ENCODE measurements around the gene NOL6.

The NOL6 gene

DNA sequence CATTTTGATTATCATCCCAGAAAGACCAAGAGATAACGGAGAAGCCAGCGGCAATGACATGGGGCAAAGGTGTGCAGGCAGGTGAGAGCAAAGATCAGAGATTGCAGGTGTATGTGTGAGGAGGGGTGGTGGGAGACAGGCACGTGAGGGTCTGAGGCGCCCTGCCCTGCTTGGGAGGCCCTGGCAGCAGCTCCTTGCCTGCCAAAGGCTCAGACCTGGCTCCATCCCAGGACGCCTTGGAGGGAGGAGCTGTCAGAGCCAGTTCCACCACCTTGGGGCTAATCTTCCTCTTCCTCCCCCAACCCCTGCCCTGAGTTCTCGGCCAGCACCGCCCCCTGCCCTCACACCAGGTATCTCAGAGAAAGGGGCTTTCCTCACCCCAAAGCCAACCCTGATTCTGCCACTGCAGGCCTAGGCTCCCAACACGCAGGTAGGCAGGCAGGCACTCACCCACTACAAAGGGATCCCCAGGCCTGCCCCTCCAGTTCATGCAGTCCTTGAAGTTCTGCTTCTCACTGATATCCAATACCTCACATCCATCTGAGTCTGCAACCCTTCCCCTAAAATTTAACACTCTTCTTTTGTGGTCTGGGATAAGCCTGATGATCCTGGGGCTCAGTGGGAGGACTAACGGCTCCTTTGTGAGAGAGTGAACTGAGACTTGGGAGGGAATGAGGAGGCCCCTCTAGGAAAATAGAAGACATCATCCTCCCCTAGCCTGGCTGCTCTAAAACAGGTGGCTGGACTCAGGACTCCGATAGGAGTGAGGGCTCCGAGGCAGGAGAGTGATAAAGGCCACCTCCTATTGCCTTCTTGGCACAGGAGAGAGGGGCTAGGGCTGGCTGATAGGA lies 28.1 kb downstream of the NOL6 start:
- no peak for DNase-seq (ENCODE audit: low spot score)
- TF ChIP-seq, protein P1, sequence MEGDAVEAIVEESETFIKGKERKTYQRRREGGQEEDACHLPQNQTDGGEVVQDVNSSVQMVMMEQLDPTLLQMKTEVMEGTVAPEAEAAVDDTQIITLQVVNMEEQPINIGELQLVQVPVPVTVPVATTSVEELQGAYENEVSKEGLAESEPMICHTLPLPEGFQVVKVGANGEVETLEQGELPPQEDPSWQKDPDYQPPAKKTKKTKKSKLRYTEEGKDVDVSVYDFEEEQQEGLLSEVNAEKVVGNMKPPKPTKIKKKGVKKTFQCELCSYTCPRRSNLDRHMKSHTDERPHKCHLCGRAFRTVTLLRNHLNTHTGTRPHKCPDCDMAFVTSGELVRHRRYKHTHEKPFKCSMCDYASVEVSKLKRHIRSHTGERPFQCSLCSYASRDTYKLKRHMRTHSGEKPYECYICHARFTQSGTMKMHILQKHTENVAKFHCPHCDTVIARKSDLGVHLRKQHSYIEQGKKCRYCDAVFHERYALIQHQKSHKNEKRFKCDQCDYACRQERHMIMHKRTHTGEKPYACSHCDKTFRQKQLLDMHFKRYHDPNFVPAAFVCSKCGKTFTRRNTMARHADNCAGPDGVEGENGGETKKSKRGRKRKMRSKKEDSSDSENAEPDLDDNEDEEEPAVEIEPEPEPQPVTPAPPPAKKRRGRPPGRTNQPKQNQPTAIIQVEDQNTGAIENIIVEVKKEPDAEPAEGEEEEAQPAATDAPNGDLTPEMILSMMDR (conservative IDR thresholded peaks at IDR 0.05; ENCODE audit: low read depth), result no peak
- peak overlapping the region; percentile 76 for H3K27ac ChIP-seq
- CTCF ChIA-PET, result no interaction called here
- POLR2A ChIA-PET (ENCODE audit: low non-redundant PET), result no interaction called here

DNA sequence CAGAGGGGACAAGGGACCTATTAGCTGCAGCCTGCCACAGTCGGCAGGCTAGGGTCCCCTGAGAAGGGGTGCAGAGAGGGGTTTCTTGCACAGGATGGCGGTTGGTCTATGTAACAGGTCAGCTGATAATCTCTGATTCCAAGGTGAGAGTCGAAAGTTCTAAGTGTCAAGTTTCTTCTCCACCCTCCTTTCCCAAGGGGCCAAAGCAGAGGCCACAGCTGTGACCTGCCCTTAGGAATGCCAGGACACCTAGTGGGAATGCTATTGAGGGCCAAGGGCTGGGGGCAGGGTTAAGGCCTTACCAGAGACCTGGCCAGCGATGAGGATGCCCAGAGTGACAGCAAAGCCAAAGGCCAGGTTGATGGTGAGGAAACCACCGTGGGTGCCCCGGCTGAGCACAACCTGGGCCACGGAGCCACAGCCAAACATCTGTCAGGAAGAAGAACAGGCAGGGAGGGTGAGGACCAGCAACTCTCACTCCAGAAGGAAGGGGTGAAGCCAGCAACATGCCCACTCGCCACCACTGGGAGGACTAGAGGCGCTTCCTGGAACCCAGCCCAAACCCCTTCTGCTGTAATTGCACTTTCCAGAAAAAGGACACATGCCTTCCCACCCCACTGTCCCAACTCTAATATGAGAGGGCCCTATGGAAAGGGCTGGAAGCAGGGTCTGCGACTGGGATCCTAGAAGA lies 30.1 kb downstream of the NOL6 start:
- ChIA-PET CTCF (interaction anchor here (0.8 to 1.8 kb wide), 3 partner anchors 23 to 40 kb away, joined by 3 to 9 read pairs (median 3); no protein-coding TSS in a partner anchor), POLR2A (ENCODE audit: low non-redundant PET) (no interaction called here)
- DNase-seq (ENCODE audit: low spot score), result no peak
- H3K27ac ChIP-seq, result peak overlapping the region; percentile 76
- TF ChIP-seq, protein P1 (conservative IDR thresholded peaks at IDR 0.05; ENCODE audit: low read depth), result no peak

DNA sequence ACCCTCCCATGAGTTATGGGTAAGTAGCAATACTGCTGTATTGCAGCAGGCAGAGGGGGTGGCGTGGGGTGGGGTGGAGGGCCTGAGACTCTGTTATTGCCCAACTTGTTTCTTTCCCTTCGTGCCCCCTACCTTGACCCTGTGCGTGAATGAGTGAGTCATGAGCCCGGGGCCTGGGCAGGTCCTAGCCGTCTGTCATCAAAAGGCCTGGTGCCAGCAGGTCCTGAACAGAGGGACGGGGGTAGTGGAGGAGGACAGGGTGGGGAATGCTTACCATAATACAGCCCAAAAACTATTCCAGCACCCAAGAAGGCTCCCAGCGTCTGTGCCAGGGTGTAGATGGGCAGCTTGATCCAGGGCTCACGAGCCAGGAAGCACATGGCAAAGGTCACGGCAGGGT lies 30.7 kb downstream of the NOL6 start:
- peak overlapping the region; percentile 76 for H3K27ac ChIP-seq
- CTCF ChIA-PET, result interaction anchor here (0.8 to 1.2 kb wide), 2 partner anchors 27 to 40 kb away, joined by 3 read pairs; no protein-coding TSS in a partner anchor
- TF ChIP-seq, protein P1 (conservative IDR thresholded peaks at IDR 0.05; ENCODE audit: low read depth), result no peak
- POLR2A ChIA-PET (ENCODE audit: low non-redundant PET), result no interaction called here
- DNase-seq (ENCODE audit: low spot score), result peak; percentile 83

DNA sequence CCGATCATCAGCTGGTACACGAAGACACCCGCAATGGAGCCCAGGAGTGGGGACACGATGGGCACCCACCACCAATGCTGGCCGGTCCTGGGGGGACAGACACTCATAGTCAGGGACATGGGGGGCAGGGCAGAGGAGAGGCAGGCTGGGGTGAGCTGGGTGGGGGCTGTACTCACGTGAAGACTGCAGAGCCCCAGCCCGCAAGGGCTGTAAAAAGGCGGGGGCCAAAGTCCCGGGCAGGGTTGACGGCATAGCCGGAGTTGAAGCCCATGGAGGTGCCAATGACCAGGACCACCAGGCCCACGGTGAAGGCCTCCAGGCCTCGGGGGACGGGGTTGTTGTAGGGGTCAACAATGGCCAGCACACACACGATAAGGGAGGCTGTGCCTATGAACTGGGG lies 31.6 kb downstream of the NOL6 start:
- ChIA-PET POLR2A (ENCODE audit: low non-redundant PET) (no interaction called here), CTCF (interaction anchor here (0.6 to 1.2 kb wide), 3 partner anchors 11 to 39 kb away, joined by 3 read pairs; no protein-coding TSS in a partner anchor)
- TF ChIP-seq, protein P1 (conservative IDR thresholded peaks at IDR 0.05; ENCODE audit: low read depth), result no peak
- DNase-seq (ENCODE audit: low spot score), result no peak
- H3K27ac ChIP-seq, result peak overlapping the region; percentile 76

DNA sequence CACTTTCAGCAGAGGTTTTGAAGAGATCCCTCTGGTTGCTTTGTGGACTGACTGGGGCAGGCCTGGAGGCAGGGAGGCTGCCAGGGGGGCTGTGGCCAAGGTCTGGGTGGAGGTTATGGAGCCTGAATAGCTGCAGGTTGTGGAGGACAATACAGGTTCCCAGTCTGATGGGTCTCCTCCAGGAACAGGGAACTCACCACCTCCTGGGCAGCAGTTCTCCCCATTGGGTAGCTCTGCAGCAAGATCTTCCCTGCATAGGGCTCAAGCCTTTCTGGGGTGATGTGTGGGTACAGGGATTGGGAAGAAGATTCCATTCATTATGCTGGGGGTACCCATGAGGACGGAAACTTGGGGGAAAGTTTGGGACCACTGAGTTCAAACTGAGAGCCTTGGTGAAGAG lies 33.1 kb downstream of the NOL6 start:
- DNase-seq (ENCODE audit: low spot score), result no peak
- POLR2A ChIA-PET (ENCODE audit: low non-redundant PET), result no interaction called here
- peak overlapping the region; percentile 20 for H3K27ac ChIP-seq
- CTCF ChIA-PET, result interaction anchor here (1.5 kb wide), 1 partner anchor 26 kb away, joined by 5 read pairs; no protein-coding TSS in a partner anchor
- TF ChIP-seq, protein P1 (conservative IDR thresholded peaks at IDR 0.05; ENCODE audit: low read depth), result no peak

DNA sequence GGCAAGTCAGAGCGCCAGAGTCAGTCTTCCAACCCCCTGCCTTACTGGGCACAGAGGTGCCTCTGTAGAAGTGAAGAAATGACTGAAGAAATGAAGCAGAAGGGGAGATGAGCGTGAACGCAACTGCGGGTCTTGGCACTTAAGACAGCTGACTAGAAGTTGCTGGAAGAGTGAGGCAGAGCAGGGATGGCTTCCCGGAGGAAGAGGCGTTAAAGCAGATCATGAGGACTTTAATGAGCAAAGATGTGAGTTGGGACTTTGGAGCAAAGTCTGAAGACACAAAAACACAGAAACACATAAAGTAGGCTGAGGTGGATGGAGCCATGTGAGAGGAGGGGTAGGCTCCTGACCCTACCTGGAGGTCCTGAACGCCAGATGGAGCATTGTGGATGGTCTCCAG lies 33.5 kb downstream of the NOL6 start:
- POLR2A ChIA-PET (ENCODE audit: low non-redundant PET), result no interaction called here
- TF ChIP-seq, protein P1 (conservative IDR thresholded peaks at IDR 0.05; ENCODE audit: low read depth), result no peak
- peak overlapping the region; percentile 20 for H3K27ac ChIP-seq
- DNase-seq (ENCODE audit: low spot score), result no peak
- CTCF ChIA-PET, result interaction anchor here (1.5 kb wide), 1 partner anchor 26 kb away, joined by 5 read pairs; no protein-coding TSS in a partner anchor
